HG02571 (cell line): Measurements from ENCODE around the gene GPC5.
"Not testable (repeated sequence)": the region's sequence is repeated elsewhere in the genome, so short reads cannot be mapped to it uniquely, and the experiment has no call there.

Experiments
- ATAC-seq: cut with Tn5 transposase; IDR thresholded peaks from one replicate; pipeline ENCODE4 v1.9.1; 2021; ENCODE audit warnings: mild to moderate bottlenecking, moderate library complexity; ENCODE audit not compliant: unreplicated experiment

GPC5 gene

DNA sequence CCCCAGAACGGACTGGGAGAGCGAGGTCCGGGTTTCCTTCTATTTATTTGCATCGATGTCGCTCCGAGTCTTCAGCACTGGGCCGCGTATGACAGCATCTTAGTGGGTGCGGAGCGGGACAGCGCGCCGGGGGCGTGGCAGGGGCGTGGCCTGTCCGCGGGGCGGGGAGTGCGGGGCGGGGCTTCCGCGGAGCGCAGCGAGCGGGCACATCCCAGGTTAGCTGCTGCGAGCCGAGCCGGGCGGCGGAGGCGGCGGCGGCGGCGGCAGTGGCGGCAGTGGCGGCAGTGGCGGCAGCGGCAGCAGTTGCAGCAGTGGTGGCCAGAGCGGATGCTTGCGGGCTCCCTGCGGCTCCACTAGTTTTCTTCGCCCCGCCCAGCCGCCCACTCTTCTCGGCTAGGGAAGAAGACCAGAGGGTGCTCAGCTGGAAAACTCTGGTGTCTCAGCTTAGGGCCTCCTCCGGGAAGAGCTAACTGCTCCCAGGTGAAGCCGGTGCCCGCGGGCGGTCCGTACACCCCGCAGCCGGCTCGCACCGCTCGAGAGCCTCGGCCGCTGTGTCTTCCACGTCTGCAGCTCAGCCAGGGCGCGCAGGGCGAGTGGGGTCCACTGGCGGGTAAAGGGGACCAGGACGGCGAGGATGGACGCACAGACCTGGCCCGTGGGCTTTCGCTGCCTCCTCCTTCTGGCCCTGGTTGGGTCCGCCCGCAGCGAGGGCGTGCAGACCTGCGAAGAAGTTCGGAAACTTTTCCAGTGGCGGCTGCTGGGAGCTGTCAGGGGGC is at the start of gene GPC5:
GPC5 (plus strand) TSS at position 209 of the 776 bp plus-strand sequence.
- ATAC-seq, result peak; percentile 96

DNA sequence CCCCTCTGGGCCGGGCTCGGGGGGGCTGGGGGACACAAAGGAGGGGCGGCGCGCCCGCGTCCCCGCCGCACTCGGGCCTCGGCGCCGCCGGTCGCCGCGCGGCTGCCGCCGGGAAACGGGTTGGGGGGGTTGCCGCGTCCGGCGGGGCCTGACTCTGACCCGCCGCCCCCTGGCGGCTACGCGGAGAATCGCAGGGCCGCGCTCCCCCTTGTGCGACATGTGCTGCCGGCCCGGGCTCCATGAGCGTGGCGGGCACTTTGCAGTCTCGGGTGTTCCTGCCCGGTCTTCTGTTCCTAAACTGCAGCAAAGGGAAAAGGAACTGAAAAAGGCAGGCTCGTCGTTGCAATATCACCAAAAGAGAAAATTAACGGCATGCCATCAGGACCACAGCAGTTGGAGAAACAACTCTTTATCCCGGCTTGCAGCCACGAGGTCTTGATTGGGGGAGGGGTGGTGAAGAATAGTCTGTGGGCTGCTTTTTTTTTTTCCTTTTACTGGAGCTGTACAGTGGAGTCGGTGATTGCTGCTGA is 49.5 kb upstream of the GPC5 start:
- ATAC-seq, result peak; percentile 51

DNA sequence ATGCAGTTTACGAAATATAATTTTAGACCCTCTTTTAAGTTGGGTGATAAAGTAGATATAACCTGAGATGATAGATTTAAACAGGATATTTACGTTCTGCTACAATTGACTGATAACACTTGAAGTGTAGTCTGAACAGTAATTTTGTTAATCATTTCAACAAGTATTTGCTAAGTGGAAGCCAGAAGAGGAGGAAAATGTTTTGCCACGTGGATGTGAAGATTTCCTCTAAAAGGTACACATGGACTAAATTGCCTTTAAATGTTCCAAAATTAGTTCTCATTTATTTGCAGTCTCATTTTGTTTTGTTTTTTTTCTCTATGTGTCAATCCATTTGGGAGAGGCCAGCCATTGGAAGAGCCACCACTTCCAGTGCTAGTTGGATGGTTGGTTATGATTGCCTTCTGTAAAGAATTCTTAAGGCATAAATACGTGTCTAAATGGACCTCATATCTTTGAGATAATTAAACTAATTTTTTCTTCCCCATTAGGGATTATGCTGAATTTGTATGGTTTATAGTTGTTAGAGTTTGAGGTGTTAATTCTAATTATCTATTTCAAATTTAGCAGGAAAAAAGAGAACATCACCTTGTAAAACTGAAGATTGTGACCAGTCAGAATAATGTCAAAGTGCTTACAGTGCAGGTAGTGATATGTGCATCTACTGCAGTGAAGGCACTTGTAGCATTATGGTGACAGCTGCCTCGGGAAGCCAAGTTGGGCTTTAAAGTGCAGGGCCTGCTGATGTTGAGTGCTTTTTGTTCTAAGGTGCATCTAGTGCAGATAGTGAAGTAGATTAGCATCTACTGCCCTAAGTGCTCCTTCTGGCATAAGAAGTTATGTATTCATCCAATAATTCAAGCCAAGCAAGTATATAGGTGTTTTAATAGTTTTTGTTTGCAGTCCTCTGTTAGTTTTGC is 48.2 kb upstream of the GPC5 start:
- ATAC-seq, result no peak

DNA sequence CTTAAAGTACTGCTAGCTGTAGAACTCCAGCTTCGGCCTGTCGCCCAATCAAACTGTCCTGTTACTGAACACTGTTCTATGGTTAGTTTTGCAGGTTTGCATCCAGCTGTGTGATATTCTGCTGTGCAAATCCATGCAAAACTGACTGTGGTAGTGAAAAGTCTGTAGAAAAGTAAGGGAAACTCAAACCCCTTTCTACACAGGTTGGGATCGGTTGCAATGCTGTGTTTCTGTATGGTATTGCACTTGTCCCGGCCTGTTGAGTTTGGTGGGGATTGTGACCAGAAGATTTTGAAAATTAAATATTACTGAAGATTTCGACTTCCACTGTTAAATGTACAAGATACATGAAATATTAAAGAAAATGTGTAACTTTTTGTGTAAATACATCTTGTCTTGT is 47.3 kb upstream of the GPC5 start:
- ATAC-seq, result no peak

DNA sequence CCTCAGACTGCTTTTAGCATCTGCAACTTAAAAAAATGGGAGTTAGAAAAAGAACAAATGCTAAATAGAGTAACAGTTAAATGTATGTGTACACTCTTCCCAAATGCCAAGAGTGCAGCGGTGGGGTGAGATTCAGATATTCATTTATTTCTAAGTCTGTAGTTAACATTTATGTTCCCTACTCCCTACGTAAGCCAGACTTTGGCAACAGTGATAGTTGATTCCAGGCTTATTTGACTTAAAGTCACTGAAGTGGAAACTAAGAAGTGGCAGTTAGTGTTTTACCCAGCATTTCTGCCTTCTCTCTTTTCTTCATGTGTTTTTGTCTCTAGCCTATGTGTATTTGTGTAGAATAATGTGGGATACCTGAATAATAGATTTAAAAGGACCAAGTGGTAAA is 46.4 kb upstream of the GPC5 start:
- ATAC-seq, result no peak

DNA sequence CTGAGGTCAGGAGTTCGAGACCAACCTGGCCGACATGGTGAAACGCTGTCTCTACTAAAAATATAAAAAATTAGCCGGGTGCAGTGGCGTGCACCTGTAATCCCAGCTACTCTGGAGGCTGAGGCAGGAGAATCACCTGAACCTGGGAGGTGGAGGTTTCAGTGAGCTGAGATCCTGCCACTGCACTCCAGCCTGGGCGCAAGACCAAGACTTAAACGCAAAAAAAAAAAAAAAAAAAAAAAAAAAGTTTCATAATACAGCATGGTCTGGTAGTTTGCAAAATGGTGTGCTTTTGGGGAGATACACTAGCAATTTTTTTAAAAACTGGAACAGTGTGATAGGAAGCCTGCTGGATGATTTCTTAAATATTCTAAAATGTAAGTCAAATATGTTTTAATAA is 45.5 kb upstream of the GPC5 start:
- not testable (repeated sequence) for ATAC-seq

DNA sequence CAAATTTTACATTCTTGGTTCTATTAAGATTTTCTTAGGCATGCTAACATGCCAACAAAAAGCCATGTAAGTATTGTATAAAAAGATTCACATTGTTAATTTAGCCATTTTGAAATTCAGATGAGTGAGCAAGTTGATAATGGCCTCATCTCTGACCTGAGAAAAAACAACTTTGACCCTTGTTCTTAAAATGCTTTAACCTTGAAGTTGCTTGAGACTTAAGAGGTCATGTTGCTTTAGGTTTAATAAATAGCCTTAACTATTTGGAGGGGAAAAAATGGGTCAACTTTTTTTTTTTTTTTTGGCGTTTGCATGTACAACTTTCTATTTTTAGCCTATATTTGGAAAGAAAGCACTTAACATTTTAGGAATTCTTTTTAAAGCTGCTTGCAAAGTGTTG is 44.9 kb upstream of the GPC5 start:
- no peak for ATAC-seq

DNA sequence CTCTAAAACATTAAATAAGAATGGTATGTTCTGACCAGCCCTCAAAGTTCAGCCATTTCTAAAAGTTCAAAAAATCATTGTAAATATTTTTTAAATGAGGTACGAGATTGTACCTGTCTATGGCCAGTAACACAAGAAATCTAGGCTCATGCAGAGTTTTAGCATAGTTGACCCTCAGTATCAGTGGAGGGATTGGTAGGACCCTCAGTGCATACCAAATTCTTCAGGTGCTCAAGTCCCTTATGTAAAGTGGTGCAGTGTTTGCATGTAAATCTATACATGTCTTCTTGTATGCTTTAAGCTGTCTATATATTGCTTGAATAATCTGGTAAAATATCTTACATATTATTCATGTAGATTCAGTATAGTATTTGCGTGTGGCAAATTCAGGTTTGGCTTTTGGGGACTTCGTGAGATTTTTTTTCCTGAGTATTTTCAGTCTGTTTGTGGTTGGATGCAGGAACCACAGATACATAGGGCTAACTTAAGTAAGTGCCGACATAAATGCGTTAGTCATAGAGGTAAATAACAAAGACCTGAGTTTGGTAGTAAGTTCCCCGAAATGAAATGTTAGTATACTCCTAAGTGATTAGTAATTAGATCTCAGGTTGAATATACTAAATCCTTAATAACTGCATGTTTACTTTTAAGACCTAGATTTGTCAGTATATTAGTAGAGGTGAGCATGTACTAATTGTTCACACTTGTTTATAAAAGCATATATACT is 43.2 kb upstream of the GPC5 start:
- no peak for ATAC-seq

DNA sequence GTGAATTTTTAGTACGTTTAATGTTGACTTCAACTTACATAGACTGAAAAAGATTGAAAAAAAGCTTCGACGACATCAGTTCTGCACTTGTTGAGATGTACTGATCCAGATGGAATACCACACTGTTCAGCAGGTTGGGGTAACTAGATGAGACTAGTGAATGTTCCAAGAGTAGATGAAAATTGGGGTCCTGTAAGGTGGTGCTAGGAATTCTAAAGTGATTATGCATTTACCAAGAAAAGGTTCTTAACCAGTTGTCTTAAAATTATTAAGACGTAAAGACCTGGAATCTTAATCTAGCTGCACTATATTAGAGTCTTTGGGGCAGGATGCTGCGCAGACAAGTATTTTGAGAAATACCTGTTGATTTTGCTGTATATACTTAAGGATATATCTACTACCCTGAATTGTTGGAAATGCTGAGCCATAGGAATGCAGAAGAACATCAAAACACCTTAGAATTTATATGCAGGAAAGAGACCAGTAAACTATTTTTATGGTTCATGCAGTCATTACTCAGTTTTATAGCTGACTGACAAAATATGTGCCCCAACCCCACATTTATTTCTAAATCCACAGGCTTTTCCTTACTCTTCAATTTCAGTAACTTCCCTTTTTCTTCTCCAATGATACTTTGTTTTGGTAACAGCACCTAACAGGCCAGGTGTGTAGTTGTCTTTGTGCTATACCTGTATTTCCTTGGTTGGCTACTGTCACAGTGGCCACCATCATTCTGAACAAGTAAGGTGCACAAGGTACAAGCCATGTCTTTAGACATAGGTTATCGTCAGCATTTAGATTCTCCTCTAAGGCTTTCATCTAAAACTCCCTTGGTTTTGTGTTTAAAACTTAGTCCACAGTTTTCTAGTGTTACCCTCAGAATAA is 42.4 kb upstream of the GPC5 start:
- no peak for ATAC-seq

DNA sequence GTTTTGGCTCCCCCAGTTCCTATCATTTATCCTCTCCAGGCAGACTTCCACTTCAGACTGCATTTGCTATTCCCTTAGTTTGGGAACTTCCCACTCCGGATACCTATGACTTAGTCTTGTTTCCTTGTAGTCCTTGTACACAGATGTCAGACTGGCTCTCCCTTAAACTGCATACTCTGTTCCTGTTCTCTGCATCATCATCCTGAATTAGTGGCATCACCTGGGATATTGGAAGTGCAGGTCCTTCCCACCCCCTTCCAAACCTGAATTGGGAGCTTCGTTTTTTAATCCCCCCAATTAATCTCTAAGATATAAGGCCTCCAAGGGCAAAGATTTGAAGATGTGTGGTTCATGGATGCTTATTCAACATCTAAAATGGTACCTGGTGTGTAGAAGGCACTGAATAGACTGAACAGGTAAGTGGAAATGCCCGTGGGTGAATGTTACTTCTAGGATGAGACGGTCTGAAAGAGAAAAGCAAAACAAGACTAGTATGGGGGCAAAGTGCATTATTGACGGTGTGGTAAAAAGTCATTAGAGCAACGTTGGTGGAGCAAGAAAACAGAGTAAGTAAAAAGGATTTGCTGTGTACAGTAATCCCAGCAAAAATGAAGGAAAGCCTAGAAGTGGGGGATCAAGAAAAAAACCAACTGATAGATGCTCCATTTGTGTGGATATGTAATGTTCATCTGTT is 41.4 kb upstream of the GPC5 start:
- ATAC-seq, result no peak

DNA sequence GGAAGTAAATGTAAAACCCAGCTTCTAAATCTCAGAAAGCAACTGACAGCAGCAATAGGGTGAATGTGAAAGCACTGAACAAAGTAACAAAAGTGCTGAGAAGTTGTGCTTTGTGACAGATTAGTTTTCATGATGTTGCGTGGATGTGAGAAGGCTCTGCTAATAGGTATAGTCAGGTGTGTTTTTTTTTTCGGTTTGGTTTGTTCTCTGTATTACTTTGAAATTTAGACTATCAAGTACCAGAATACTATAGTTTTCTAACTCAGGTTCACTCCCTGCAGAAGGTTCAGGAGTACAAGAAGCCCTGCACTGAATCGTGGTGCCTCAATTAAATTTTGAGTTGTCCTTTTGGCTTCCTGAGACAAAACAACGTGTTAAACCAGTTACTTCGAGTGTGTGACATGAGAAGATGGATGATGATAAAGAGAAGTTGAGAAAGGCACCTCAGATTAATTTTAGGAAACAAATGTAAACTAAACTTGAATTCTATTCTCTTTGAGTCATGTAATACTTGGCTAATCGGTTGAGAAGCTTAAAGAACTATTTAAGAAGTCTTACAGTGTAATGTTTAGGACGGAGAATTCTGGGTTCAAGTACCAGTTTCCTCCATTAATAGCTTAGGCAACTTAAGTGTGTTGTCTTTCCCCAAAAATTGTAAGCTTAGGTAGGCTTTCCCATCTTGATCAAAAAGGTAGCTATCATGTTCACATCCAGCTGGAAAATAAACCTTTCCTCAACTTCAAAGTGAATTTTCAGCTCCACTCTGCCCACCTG is 40.6 kb upstream of the GPC5 start:
- ATAC-seq, result no peak

DNA sequence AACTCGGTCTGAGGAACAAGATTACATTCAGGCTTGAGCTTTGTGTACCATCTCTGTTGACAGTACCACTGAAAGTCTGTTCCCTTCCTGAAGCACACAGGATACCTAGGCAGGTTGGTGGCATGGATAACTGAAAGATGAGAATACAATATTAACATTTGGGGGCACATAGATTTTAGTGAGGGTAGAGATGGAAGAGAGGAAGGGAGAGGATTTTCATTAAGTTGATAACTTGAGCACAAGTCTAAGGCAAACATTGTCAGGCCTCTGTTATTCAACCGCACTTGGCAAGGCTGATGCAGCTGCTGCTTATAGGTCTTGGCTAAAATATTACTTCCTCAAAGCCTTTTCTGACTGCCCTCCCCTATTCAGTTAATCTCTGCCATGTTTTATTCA is 40.0 kb upstream of the GPC5 start:
- no peak for ATAC-seq

DNA sequence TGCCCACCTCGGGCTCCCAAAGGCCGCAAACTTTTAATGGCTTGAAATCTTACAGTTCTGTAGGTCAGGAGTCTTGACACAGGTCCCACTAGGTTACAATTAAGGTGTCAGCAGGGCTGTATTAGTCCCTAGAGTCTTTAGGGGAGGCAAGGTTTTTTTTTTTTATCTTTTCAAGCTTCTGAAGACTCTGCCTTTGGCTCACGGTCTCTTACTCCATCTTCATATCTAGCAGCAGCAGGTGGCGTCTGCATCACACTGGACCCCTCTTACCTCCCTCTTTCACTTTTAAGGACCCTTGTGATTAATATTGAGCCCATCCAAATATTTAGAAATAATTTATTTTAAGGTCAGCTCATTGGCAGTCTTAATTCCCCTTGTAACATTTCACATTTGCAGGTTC is 39.3 kb upstream of the GPC5 start:
- ATAC-seq, result no peak

DNA sequence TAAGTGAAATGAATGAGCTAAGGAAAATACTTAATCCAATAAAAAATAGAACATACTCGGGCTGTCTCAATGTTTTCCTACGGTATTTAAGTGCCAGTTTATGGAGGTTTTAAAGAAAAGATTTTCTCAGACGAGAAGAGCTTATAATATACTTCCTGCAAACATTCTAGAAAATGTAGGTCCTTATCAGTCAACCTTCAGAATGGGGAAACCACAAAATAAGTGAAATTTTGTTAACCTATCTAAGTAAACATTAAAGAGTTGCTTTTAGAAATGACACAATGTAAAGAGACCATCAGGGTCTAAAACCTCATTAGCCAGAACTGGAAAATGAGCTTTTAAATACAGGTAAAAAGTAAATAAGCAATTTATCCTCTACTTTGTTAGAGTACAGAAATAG is 38.8 kb upstream of the GPC5 start:
- ATAC-seq, result no peak

DNA sequence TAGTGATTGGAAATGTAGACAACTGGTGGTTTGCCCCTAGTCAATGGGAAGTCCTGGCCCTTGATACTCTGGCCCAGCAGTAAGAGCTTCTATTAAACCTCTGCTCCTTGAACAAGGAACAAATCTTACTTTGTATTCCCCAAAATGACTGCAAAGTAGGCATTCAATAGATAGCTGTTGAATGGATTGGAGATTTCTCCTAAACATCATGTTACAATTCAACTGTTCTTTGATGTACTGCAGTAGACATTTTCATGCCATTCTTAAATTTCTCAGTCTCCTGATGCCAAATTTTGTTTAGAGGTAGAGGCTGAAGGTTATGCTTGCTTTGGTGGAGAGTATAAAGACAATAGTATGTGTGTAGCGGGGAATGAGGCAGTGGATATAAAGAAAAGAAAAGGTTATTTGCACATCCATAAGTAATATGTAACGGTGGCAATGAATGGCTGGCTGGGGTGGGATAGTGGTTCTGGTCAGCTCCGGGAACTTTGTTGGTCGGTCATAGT is 38.1 kb upstream of the GPC5 start:
- ATAC-seq, result no peak

DNA sequence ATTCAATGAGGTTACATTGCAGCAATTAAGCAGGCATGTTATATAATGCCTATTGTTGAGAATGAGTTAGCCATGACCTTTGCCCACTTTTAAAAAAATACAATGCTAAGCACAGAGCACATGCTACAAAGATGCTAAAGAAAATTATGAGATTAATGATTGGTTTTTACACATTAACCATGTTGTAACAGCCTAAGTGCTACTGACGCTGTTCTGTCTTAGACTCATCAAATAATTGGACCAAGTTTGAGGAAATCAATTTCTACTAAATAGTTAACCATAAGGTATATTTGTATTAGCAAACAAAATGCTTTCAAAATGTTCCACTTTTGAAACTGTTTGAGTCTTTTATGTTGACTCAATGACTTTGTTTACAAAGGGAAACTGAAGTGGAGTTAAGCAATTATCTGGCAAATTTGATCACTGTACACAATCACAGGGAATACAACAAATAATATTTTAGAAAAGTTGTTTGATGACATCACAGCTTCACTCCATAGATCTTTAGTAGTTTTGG is 36.6 kb upstream of the GPC5 start:
- no peak for ATAC-seq

DNA sequence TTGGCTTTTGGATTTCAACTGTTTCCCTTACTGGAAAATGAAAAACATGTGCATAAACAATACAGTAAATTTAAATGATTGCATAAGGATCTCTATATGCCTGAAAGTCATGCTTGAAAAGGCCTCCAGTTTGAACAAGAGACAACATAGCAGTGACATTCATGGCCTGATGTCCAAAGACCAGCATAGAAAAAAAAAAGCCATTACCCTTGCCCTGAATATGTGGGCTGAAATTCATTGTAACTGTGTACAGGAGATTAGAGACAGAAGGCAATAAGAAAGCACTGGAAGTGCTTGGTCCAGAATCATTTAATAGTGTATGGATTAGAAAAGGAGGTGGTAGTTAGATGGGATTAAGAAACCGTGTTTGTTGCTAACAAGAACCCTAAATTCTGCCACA is 35.5 kb upstream of the GPC5 start:
- ATAC-seq, result no peak

DNA sequence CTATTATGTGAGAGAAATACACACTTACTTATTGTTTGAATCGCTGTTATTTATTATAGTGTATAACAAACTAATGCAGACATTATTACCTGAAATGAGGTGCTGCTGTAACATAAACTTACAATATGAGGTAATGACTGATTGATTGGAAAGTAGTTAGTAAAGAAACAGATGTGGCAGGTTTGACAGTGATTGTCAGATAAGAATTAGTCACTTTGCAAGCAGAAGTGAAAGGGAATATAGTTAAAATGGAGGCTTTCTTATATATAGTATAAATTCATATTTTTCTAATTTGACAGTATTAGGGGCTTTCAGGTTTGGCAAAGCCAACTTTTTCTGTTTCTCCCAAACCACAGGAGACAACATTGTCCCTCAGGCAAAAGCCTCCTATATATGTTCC is 30.3 kb upstream of the GPC5 start:
- ATAC-seq, result no peak
